Activated T-cell treated with anti-CD3 and anti-CD28 coated beads, Interleukin-2, amount 50 U/mL, for 24 hours (primary cell): ENCODE results near the gene ARSB.

ENCODE experiments used
- DNase-seq: peaks from one replicate; pipeline ENCODE4 v3.0.0-alpha.2; 2020
- H3K27ac Mint-ChIP-seq: 2 replicates; pipeline ENCODE4 v1.8.0; 2020; ENCODE audit warnings: mild to moderate bottlenecking, mixed read lengths
- H3K27me3 Mint-ChIP-seq: 2 replicates; pipeline ENCODE4 v1.8.0; 2020; ENCODE audit warnings: mixed read lengths
- H3K36me3 Mint-ChIP-seq: 2 replicates; pipeline ENCODE4 v1.8.0; 2020; ENCODE audit warnings: low read depth, mixed read lengths
- H3K4me1 Mint-ChIP-seq: 2 replicates; pipeline ENCODE4 v1.8.0; 2020; ENCODE audit warnings: low read depth, mixed read lengths
- H3K4me3 Mint-ChIP-seq: 2 replicates; pipeline ENCODE4 v1.8.0; 2020; ENCODE audit warnings: mild to moderate bottlenecking, moderate library complexity, mixed read lengths
- H3K9me3 Mint-ChIP-seq: 2 replicates; pipeline ENCODE4 v1.8.0; 2020; ENCODE audit warnings: mixed read lengths

ARSB gene

DNA sequence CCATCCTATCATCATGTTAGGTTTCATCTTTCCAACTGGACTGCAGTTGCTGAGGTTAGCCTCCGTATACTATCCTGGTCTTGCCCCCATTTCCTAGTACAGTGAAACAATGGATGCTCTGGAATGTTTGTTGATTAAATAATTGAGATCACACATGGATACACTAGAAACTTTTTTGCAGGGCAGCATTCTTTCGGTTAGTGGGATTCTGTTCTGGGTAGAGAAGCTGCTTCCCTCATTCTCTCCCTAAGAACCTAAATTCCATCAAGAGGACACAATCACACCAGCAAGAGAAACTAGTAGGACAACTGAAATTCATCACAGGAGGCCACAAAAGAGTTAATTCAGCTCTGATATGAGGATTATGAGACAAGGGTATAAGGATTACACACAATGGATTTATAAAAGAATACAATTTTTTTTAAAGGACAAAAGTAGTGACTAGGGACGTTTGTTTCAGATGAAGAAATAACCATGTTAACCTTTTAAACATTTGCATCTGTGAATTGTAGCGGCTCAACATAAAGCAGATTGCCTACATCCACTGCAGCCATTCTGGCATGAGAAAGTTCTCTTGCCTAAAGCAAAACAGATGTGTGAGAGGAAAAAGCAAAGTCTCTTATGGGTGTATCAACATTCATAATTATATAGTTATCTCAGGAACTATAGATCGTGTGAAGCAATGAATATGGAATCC, 173.8 kb downstream of the ARSB start:
- Mint-ChIP-seq H3K27me3 (no peaks in the 10 kb centered on the region), H3K4me1 (no peaks in the 10 kb centered on the region), H3K9me3 (no peaks in the 10 kb centered on the region), H3K36me3 (peaks cover 3% of the 10 kb centered on the region), H3K27ac (no peak overlapping the region), H3K4me3 (no peak overlapping the region)
- DNase-seq: no peak

GRCh38 chr5:78810098-78810920, 174.8 kb downstream of the ARSB start:
- no peak overlapping the region for H3K27ac Mint-ChIP-seq
- peaks cover 3% of the 10 kb centered on the region for H3K36me3 Mint-ChIP-seq
- no peaks in the 10 kb centered on the region for H3K27me3 Mint-ChIP-seq
- H3K4me1 Mint-ChIP-seq: no peaks in the 10 kb centered on the region
- DNase-seq: no peak
- H3K4me3 Mint-ChIP-seq: no peak overlapping the region
- H3K9me3 Mint-ChIP-seq: no peaks in the 10 kb centered on the region

DNA sequence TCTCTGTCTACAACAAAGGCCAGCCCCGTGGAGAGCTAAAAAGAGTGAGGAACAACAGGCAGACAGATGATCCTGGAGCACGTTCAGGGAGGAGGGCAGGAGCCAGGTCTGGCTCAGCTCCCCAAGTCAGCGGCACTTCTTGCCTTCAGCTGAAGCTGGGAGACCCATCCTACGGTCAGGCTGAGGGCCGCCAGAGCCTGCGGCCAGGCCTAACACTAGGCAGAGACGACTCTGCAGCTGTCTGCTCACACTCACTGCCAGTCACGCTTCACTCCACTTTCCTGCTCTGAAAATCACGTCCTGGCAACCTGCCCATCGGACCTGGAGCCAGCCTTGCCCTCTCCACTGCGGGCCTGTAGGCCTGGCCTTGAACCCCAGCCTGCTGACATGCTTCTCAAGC, 175.7 kb downstream of the ARSB start:
- H3K4me1 Mint-ChIP-seq: no peaks in the 10 kb centered on the region
- H3K36me3 Mint-ChIP-seq: peaks cover 3% of the 10 kb centered on the region
- no peaks in the 10 kb centered on the region for H3K9me3 Mint-ChIP-seq
- no peaks in the 10 kb centered on the region for H3K27me3 Mint-ChIP-seq
- no peak overlapping the region for H3K4me3 Mint-ChIP-seq
- no peak for DNase-seq
- H3K27ac Mint-ChIP-seq: no peak overlapping the region

GRCh38 chr5:78808818-78809217, 176.3 kb downstream of the ARSB start:
- H3K36me3 Mint-ChIP-seq: peaks cover 3% of the 10 kb centered on the region
- no peaks in the 10 kb centered on the region for H3K9me3 Mint-ChIP-seq
- no peak overlapping the region for H3K4me3 Mint-ChIP-seq
- H3K4me1 Mint-ChIP-seq: no peaks in the 10 kb centered on the region
- H3K27ac Mint-ChIP-seq: no peak overlapping the region
- H3K27me3 Mint-ChIP-seq: no peaks in the 10 kb centered on the region
- no peak for DNase-seq

DNA sequence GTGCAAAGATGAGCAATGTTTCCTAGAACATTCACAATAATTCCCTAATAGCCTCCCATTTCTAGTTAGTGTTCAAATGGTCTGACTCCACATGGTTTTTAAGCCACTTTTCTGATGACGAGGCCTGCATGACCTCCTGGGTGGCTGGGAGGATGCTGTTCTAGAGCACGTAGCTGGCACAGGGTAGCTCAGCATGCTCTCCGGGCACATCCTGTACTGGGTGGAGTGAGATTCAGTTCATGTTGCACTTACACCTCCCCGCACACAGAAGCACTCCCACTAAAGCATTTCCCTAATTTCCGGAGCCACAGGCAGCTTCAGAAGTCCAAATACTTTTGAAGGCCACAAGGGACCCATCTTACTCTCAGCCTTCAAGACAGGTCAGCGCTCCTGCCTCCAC, 176.7 kb downstream of the ARSB start:
- Mint-ChIP-seq H3K4me3 (no peak overlapping the region), H3K9me3 (no peaks in the 10 kb centered on the region), H3K27me3 (no peaks in the 10 kb centered on the region), H3K4me1 (no peaks in the 10 kb centered on the region), H3K27ac (no peak overlapping the region), H3K36me3 (peaks cover 3% of the 10 kb centered on the region)
- no peak for DNase-seq

DNA sequence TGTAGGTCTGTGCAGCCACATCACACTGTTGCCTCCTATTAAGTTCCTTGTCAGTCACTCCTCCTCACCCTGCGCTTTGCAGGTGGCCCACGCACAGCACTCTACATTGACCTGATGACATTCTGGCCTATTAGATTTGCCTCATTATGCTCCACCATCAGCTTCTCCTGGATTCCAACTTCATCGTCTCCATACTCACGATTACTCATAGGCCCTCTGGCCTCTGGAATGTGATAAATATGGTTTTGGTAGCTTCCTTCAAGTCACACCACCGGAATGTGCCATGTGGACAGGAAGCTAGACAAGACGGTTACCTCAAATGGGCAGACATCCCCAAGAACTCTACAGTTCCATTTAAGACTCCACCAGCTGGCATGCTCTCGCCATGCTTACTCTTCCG, 178.6 kb downstream of the ARSB start:
- Mint-ChIP-seq H3K27ac (no peak overlapping the region), H3K4me1 (no peaks in the 10 kb centered on the region), H3K9me3 (peaks cover 3% of the 10 kb centered on the region), H3K36me3 (peaks cover 13% of the 10 kb centered on the region), H3K4me3 (no peak overlapping the region), H3K27me3 (no peaks in the 10 kb centered on the region)
- DNase-seq: no peak

- no peaks in the 10 kb centered on the region for H3K27me3 Mint-ChIP-seq
- no peak overlapping the region for H3K4me3 Mint-ChIP-seq
- H3K4me1 Mint-ChIP-seq: no peaks in the 10 kb centered on the region
- no peak for DNase-seq
- no peak overlapping the region for H3K27ac Mint-ChIP-seq
- H3K9me3 Mint-ChIP-seq: peaks cover 6% of the 10 kb centered on the region
- peaks cover 23% of the 10 kb centered on the region for H3K36me3 Mint-ChIP-seq
These were observed 179.5 kb downstream of the ARSB start for GRCh38 chr5:78805474-78806124.

DNA sequence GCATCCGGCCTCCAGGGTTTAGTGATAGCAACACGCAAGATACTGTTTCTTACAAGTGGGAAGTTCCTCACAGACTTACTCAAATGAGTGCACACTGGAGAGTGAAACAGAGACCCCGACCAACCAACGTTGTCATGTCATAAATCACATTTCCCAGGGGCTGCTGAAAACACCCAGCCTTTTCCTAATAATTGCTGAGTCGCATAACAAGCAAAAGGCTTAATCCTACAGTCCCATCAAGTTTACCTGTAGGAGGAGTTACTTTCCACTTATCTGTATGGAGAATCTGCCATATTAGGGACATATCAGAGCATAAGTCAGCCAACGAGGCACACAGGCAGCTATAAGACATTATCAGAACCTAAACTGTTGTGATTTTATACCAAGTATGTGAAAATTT, 180.1 kb downstream of the ARSB start:
- H3K36me3 Mint-ChIP-seq: peaks cover 25% of the 10 kb centered on the region
- no peak overlapping the region for H3K27ac Mint-ChIP-seq
- H3K4me3 Mint-ChIP-seq: no peak overlapping the region
- peaks cover 6% of the 10 kb centered on the region for H3K9me3 Mint-ChIP-seq
- H3K4me1 Mint-ChIP-seq: no peaks in the 10 kb centered on the region
- no peak for DNase-seq
- H3K27me3 Mint-ChIP-seq: no peaks in the 10 kb centered on the region

DNA sequence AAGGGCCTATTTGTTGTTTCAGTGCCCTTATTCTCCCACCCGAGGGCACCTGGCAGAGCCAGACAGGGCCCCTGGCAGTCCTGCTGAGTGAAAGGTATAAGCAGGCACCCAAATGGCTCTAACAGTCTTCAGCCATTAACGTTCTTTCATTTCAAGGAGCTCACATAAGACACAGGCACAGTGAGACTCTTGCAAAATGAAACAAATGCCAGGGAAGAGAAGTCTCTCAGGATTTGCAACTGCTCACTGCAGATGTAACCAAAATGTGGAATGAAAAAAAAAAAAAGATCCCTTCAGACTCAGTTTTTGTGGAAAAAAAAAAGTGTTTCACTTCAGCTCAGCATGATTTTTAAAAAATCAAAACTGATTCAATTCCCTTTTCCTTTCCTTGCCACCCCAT, 181.2 kb downstream of the ARSB start:
- H3K4me1 Mint-ChIP-seq: no peaks in the 10 kb centered on the region
- H3K36me3 Mint-ChIP-seq: peaks cover 28% of the 10 kb centered on the region
- DNase-seq: no peak
- peaks cover 6% of the 10 kb centered on the region for H3K9me3 Mint-ChIP-seq
- H3K4me3 Mint-ChIP-seq: no peak overlapping the region
- H3K27me3 Mint-ChIP-seq: no peaks in the 10 kb centered on the region
- H3K27ac Mint-ChIP-seq: no peak overlapping the region

GRCh38 chr5:78803353-78803752, 181.8 kb downstream of the ARSB start:
- Mint-ChIP-seq H3K4me1 (no peaks in the 10 kb centered on the region), H3K27me3 (no peaks in the 10 kb centered on the region), H3K4me3 (no peak overlapping the region), H3K36me3 (peaks cover 28% of the 10 kb centered on the region), H3K27ac (no peak overlapping the region), H3K9me3 (peaks cover 6% of the 10 kb centered on the region)
- no peak for DNase-seq

- Mint-ChIP-seq H3K27ac (no peak overlapping the region), H3K4me3 (no peak overlapping the region), H3K27me3 (no peaks in the 10 kb centered on the region), H3K9me3 (peaks cover 6% of the 10 kb centered on the region), H3K4me1 (no peaks in the 10 kb centered on the region), H3K36me3 (peaks cover 30% of the 10 kb centered on the region)
- no peak for DNase-seq
These were observed 183.7 kb downstream of the ARSB start for GRCh38 chr5:78801413-78801812.

- Mint-ChIP-seq H3K27ac (no peak overlapping the region), H3K36me3 (peaks cover 30% of the 10 kb centered on the region), H3K4me3 (no peak overlapping the region), H3K9me3 (peaks cover 6% of the 10 kb centered on the region), H3K27me3 (no peaks in the 10 kb centered on the region), H3K4me1 (peaks cover 5% of the 10 kb centered on the region)
- no peak for DNase-seq
These were observed 185.7 kb downstream of the ARSB start for GRCh38 chr5:78799266-78800017.

- H3K9me3 Mint-ChIP-seq: peaks cover 6% of the 10 kb centered on the region
- H3K27ac Mint-ChIP-seq: no peak overlapping the region
- H3K4me1 Mint-ChIP-seq: peaks cover 5% of the 10 kb centered on the region
- H3K27me3 Mint-ChIP-seq: no peaks in the 10 kb centered on the region
- no peak overlapping the region for H3K4me3 Mint-ChIP-seq
- H3K36me3 Mint-ChIP-seq: peaks cover 30% of the 10 kb centered on the region
- DNase-seq: no peak
These were observed 186.5 kb downstream of the ARSB start for GRCh38 chr5:78798673-78799029.

DNA sequence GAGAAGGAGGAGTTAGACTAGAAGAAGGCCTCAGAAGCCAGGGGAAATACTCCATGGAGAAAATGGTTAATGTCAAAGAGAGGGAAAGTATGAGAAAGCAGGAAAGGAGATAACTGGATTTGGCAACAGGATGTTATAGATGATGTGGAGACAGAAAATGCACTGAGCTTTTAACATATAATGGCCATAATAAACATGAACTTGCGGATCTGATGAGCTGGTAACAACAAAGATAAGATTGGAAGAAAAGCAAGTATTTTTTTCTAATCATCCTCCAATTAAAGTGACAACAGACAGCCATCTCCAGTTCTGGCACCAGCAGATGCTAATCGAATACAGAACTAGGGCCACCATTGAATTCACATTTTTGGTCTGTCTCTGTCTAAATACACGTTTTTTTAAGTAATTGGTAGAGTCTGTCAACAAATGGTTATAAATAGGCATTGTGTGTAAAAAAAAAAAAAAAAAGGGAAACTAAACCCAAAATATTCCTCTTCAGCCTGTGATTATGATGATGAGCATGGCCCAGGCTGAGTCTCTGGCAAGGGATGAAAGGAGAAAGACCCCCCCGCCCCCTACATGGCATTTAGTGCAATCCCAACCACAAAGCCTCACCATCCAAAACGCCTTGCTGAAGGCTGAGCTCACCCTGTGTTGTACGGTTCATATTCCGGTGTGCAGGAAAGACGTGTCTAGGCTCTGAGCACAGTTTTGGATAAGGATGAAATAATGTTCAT, 187.0 kb downstream of the ARSB start:
- no peak for DNase-seq
- Mint-ChIP-seq H3K4me1 (peaks cover 5% of the 10 kb centered on the region), H3K27ac (no peak overlapping the region), H3K4me3 (no peak overlapping the region), H3K36me3 (peaks cover 30% of the 10 kb centered on the region), H3K9me3 (peaks cover 6% of the 10 kb centered on the region), H3K27me3 (no peaks in the 10 kb centered on the region)
